ENCODE results near the gene RAP1A. TPM values are rescaled to one million over a fixed set of nuclear protein-coding genes. Genes with fewer than 3 reads are reported as not detected.

Gene RAP1A
- total and polyA plus RNA-seq, 2 donors (not counting 3 experiments of a cell fraction or from before 2014, with no cell fraction given), result 17.8 to 56.4 TPM

GRCh38 chr1:111586112-111586511 lies 33.5 kb upstream of the RAP1A start:
- Histone ChIP-seq H2AFZ (ENCODE audit: low read depth, low read length) (no peak overlapping the region), H3K27me3 (ENCODE audit: control insufficient read depth in 2 of 2, insufficient read depth in 2 of 2, low read length in 2 of 2) (peaks cover 0 to 8% of the 10 kb centered on the region in 2 experiments), H3K27ac (ENCODE audit: insufficient read depth, low read depth, low read length) (no peak overlapping the region), H3K4me3 (replicated peaks in 1 of 3; ENCODE audit: insufficient read depth in 1 of 3, low read depth in 1 of 3, low read length in 3 of 3) (no peak overlapping the region), H3K4me1 (ENCODE audit: control insufficient read depth, extremely low read depth, insufficient read depth, low read length) (no peaks in the 10 kb centered on the region), H3K9me3 (replicated peaks; ENCODE audit: control insufficient read depth, insufficient read depth, low read length) (no peaks in the 10 kb centered on the region), H3K4me2 (ENCODE audit: insufficient read depth, low read length) (no peak overlapping the region), H3K79me2 (ENCODE audit: control insufficient read depth, insufficient read depth, low read length) (no peaks in the 10 kb centered on the region), H4K20me1 (replicated peaks; ENCODE audit: control insufficient read depth, extremely low read depth, insufficient read depth, low read length) (no peaks in the 10 kb centered on the region), H3K9ac (replicated peaks; ENCODE audit: extremely low read depth, insufficient read depth, low read length) (no peak overlapping the region), H3K9me1 (replicated peaks; ENCODE audit: control insufficient read depth, extremely low read depth, insufficient read depth, low read length) (no peaks in the 10 kb centered on the region), H3K36me3 (ENCODE audit: control insufficient read depth in 2 of 2, extremely low read depth in 1 of 2, insufficient read depth in 2 of 2, low read length in 2 of 2) (no peaks in the 10 kb centered on the region)
- intact Hi-C loops (cut with micrococcal nuclease), result no loop called here
- dilution Hi-C loops (cut with MboI; ENCODE audit: extremely low pct_ligation_motif_present, low sequenced_read_pairs), result no loop called here
- no TSS peak for BruUV-seq (replicated peaks)
- FAIRE-seq (no peak), DNase-seq (ENCODE audit: low read depth, low spot score) (no peak)
- ChIA-PET CTCF (no interaction called here), POLR2A (no interaction called here)
- TF ChIP-seq MAX (IDR thresholded peaks at IDR 0.05; ENCODE audit: insufficient read depth, insufficient read length) (no peak), POLR2A (IDR thresholded peaks at IDR 0.05; ENCODE audit: low read depth, low read length) (no peak), POLR2AphosphoS5 (IDR thresholded peaks at IDR 0.05; ENCODE audit: insufficient read depth, low read depth, low read length) (no peak), CTCF (IDR thresholded peaks at IDR 0.05; ENCODE audit: extremely low read depth in 1 of 2, insufficient read depth in 1 of 2, low read depth in 1 of 2, low read length in 2 of 2) (no peak), MYC (IDR thresholded peaks at IDR 0.05; ENCODE audit: low read depth, low read length) (no peak), JUN (IDR thresholded peaks at IDR 0.05; ENCODE audit: borderline replicate concordance, insufficient read depth, insufficient read length, low read depth) (no peak), GATA2 (IDR thresholded peaks at IDR 0.05; ENCODE audit: insufficient read depth, insufficient read length, low read depth, low read length) (no peak), EZH2 (IDR thresholded peaks at IDR 0.05; ENCODE audit: borderline replicate concordance, low read depth, low read length, severe bottlenecking) (no peak), FOS (IDR thresholded peaks at IDR 0.05; ENCODE audit: borderline replicate concordance, insufficient read depth, low read length) (no peak)
